Measurements from ENCODE around the gene SPOP.

SPOP gene

GRCh38 chr17:49580055-49580721 lies 97.7 kb downstream of the SPOP start:
- no peak for TF ChIP-seq TAF1 (IDR thresholded peaks at IDR 0.05; ENCODE audit: borderline replicate concordance, low read depth, low read length)
- TF ChIP-seq POLR2AphosphoS5 (IDR thresholded peaks at IDR 0.05; ENCODE audit: low read depth, low read length) = no peak
- no peak for TF ChIP-seq POLR2A (IDR thresholded peaks at IDR 0.05; ENCODE audit: low read depth, low read length)
- FAIRE-seq (no peak), DNase-seq (ENCODE audit: insufficient read length) (no peak)

DNA sequence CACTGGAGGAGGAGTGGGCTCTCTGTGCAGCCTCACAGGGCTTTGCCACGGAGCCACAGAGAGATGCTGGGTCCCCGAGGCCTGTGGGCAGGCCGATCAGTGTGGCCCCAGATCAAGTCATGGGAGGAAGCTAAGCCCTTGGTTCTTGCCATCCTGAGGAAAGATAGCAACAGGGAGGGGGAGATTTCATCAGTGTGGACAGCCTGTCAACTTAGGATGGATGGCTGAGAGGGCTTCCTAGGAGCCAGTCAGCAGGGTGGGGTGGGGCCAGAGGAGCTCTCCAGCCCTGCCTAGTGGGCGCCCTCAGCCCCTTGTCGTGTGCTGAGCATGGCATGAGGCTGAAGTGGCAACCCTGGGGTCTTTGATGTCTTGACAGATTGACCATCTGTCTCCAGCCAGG lies 98.4 kb downstream of the SPOP start:
- DNase-seq (ENCODE audit: insufficient read length) (no peak), FAIRE-seq (no peak)
- TF ChIP-seq POLR2A (IDR thresholded peaks at IDR 0.05; ENCODE audit: low read depth, low read length) (no peak), POLR2AphosphoS5 (IDR thresholded peaks at IDR 0.05; ENCODE audit: low read depth, low read length) (no peak), TAF1 (IDR thresholded peaks at IDR 0.05; ENCODE audit: borderline replicate concordance, low read depth, low read length) (no peak)

- DNase-seq (ENCODE audit: insufficient read length) = no peak
- FAIRE-seq = no peak
- TF ChIP-seq POLR2AphosphoS5 (IDR thresholded peaks at IDR 0.05; ENCODE audit: low read depth, low read length) = no peak
- no peak for TF ChIP-seq TAF1 (IDR thresholded peaks at IDR 0.05; ENCODE audit: borderline replicate concordance, low read depth, low read length)
- TF ChIP-seq POLR2A (IDR thresholded peaks at IDR 0.05; ENCODE audit: low read depth, low read length) = no peak
Observed at GRCh38 chr17:49578952-49579500, 98.9 kb downstream of the SPOP start.

DNA sequence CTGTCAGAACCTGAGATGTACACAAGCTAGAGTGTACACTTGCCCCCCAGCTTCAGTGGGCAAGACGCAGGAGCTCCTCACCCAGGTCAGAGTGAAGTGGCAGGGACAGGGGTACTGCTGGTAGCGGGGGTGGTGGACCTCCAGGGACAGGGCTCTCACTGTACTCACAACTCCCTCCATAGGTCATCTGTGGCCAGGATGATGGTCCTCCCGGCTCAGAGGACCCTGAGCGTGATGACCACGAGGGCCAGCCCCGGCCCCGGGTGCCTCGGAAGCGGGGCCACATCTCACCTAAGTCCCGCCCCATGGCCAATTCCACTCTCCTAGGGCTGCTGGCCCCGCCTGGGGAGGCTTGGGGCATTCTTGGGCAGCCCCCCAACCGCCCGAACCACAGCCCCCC lies 99.5 kb downstream of the SPOP start:
- DNase-seq (ENCODE audit: insufficient read length) (no peak), FAIRE-seq (no peak)
- TF ChIP-seq POLR2A (IDR thresholded peaks at IDR 0.05; ENCODE audit: low read depth, low read length) (no peak), TAF1 (IDR thresholded peaks at IDR 0.05; ENCODE audit: borderline replicate concordance, low read depth, low read length) (no peak)

DNA sequence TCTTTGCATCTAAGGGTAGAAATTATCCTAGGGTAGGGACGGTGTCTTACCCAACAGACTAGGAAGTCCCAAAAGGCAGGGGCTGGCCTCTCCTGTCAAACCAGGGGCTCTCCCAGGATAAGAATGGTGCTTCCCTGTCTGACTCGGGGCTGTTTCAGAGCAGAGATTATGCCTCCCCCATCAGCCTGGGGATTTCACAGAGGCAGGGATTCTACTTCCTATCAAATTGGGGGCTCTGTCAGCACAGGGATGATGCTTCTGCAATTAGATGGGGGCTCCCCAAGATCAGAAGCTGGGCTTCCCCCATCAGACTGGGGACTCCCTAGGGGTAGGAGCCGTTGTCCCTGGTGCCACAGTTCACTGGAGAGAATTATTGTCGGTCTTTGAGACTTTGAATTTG lies 99.9 kb downstream of the SPOP start:
- FAIRE-seq (no peak), DNase-seq (ENCODE audit: insufficient read length) (no peak)
- no peak for TF ChIP-seq POLR2A (IDR thresholded peaks at IDR 0.05; ENCODE audit: low read depth, low read length)
- no peak for TF ChIP-seq POLR2AphosphoS5 (IDR thresholded peaks at IDR 0.05; ENCODE audit: low read depth, low read length)
- TF ChIP-seq TAF1 (IDR thresholded peaks at IDR 0.05; ENCODE audit: borderline replicate concordance, low read depth, low read length) = no peak

- TF ChIP-seq TAF1 (IDR thresholded peaks at IDR 0.05; ENCODE audit: borderline replicate concordance, low read depth, low read length) (no peak), POLR2A (IDR thresholded peaks at IDR 0.05; ENCODE audit: low read depth, low read length) (no peak), POLR2AphosphoS5 (IDR thresholded peaks at IDR 0.05; ENCODE audit: low read depth, low read length) (no peak)
- FAIRE-seq (peak; percentile 40), DNase-seq (ENCODE audit: insufficient read length) (no peak)
Observed at GRCh38 chr17:49577650-49577934, 100.3 kb downstream of the SPOP start.

DNA sequence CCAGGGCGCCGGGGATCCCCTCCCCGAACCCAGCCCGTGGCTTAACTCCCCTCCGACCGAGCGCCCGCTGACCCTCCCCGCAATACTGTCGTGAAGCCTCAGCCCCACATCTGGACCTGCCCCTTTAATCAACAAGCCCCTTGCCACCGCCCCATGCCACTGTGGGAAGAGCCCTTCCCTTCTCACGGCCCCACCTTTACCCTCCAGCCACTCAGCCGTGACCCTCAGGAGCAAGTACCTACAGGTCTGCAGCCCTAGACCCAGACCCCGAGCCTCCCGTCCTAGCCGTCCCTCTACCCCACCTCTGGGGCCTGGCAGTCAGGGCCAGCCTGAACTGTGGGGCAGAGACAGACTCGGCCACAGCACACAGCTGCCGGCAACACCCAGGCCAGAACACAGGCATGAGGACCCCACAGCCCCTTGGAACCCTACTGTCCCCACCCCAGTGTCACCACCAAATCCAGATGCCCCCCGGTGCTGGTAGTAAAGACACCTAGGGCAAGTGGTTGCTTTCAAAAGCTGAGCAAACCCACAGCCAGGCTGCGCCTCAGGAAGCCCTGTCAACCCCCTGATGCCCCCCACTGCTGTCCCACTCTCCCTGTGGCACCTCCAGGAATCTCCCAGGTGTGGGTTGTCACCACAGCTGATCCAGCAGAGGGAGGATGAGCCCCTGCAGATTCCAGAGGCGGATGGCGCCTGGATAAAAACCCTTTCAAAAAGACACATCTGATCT lies 100.8 kb downstream of the SPOP start:
- DNase-seq (ENCODE audit: insufficient read length) = no peak
- TF ChIP-seq POLR2A (IDR thresholded peaks at IDR 0.05; ENCODE audit: low read depth, low read length) = no peak
- TF ChIP-seq TAF1 (IDR thresholded peaks at IDR 0.05; ENCODE audit: borderline replicate concordance, low read depth, low read length) = no peak
- no peak for TF ChIP-seq POLR2AphosphoS5 (IDR thresholded peaks at IDR 0.05; ENCODE audit: low read depth, low read length)
- FAIRE-seq = no peak

GRCh38 chr17:49576088-49576916 lies 101.6 kb downstream of the SPOP start:
- DNase-seq (ENCODE audit: insufficient read length) = no peak
- TF ChIP-seq POLR2A (IDR thresholded peaks at IDR 0.05; ENCODE audit: low read depth, low read length) (no peak), TAF1 (IDR thresholded peaks at IDR 0.05; ENCODE audit: borderline replicate concordance, low read depth, low read length) (no peak), POLR2AphosphoS5 (IDR thresholded peaks at IDR 0.05; ENCODE audit: low read depth, low read length) (no peak)
- FAIRE-seq = no peak

DNA sequence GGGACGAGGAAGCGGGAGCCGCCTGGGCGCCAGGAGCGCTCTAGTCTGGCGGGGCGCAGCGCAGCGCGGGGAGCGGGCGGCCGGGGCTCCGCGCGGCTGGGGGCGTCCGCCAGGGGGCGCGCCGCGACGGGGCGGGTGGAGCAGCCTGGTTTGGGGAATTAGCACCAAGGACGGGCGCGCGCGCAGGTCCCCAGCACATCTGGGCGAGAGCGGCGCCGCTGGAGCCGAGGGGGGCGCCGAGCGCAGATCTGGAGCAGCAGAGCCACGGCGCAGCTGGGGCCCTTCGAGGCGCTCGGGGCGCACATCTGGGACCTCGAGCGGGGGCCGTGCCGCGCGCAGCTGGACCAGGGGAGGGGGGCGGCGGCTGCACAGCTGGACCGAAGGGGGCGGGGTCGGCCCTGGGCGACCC lies 102.2 kb downstream of the SPOP start, which contains the start of gene NXPH3:
NXPH3 (plus strand) TSS at position 193 of the 409 bp plus-strand sequence. CDS start 349 bp downstream, outside the sequence.
- DNase-seq (ENCODE audit: insufficient read length) = peak; percentile 79
- FAIRE-seq = peak; percentile 89
- TF ChIP-seq POLR2A (IDR thresholded peaks at IDR 0.05; ENCODE audit: low read depth, low read length) (no peak), POLR2AphosphoS5 (IDR thresholded peaks at IDR 0.05; ENCODE audit: low read depth, low read length) (no peak), TAF1 (IDR thresholded peaks at IDR 0.05; ENCODE audit: borderline replicate concordance, low read depth, low read length) (no peak)

- DNase-seq (ENCODE audit: insufficient read length) (no peak), FAIRE-seq (no peak)
Observed at GRCh38 chr17:49574945-49575678, 102.8 kb downstream of the SPOP start.

More at GRCh38 chr17:49574945-49575678, 102.8 kb downstream of the SPOP start:
- TF ChIP-seq POLR2A (IDR thresholded peaks at IDR 0.05; ENCODE audit: low read depth, low read length) (no peak), TAF1 (IDR thresholded peaks at IDR 0.05; ENCODE audit: borderline replicate concordance, low read depth, low read length) (no peak), POLR2AphosphoS5 (IDR thresholded peaks at IDR 0.05; ENCODE audit: low read depth, low read length) (no peak)

All from GM12892 (cell line).